ENCODE data around the gene ITGA5. TPM values are rescaled to one million over a fixed set of nuclear protein-coding genes. Genes with fewer than 3 reads are reported as not detected.

ITGA5 gene
- total RNA-seq, 2 donors from 2014 or later = 44.2 to 99.4 TPM

GRCh38 chr12:54439521-54440255 is 20.6 kb upstream of the ITGA5 start:
- Histone ChIP-seq H3K36me3 (no peaks in the 10 kb centered on the region), H3K9me3 (no peaks in the 10 kb centered on the region), H3K27me3 (replicated peaks; ENCODE audit: insufficient read depth) (no peaks in the 10 kb centered on the region), H3K4me3 (no peak overlapping the region), H3K27ac (peak overlapping the region; percentile 5 to 6), H3K4me1 (replicated peaks) (peaks cover 6% of the 10 kb centered on the region)
- intact Hi-C loops (cut with DNase I) = loop anchor here (2.0 kb wide), 1 partner anchor 39 kb away; no protein-coding TSS in a partner anchor
- 49% methylated on average over 10 of the region's 10 CpGs for WGBS
- DNase-seq (ENCODE audit: low spot score) = no peak
- TF ChIP-seq POLR2AphosphoS5 (IDR thresholded peaks at IDR 0.05) (peak; percentile 61), CTCF (IDR thresholded peaks at IDR 0.05) (peak in 3 of 4 experiments; percentile 74 to 93 (median 84)), POLR2A (IDR thresholded peaks at IDR 0.05) (no peak)

GRCh38 chr12:54439096-54439495 is 20.0 kb upstream of the ITGA5 start:
- H3K4me1 ChIP-seq (replicated peaks) = peaks cover 6% of the 10 kb centered on the region
- TF ChIP-seq POLR2AphosphoS5 (IDR thresholded peaks at IDR 0.05) (no peak), CTCF (IDR thresholded peaks at IDR 0.05) (no peak), POLR2A (IDR thresholded peaks at IDR 0.05) (no peak)
- no peaks in the 10 kb centered on the region for H3K27me3 ChIP-seq (replicated peaks; ENCODE audit: insufficient read depth)
- DNase-seq (ENCODE audit: low spot score) = no peak
- H3K4me3 ChIP-seq = no peak overlapping the region
- intact Hi-C loops (cut with DNase I) = loop anchor here (2.0 kb wide), 1 partner anchor 38 kb away; no protein-coding TSS in a partner anchor
- peak overlapping the region; percentile 5 to 6 for H3K27ac ChIP-seq
- H3K9me3 ChIP-seq = no peaks in the 10 kb centered on the region
- no peaks in the 10 kb centered on the region for H3K36me3 ChIP-seq
- 81% methylated on average over 1 of the region's 1 CpG for WGBS

GRCh38 chr12:54438517-54438916 is 19.5 kb upstream of the ITGA5 start:
- intact Hi-C loops (cut with DNase I) = loop anchor here (2.0 kb wide), 1 partner anchor 38 kb away; no protein-coding TSS in a partner anchor
- Histone ChIP-seq H3K4me3 (no peak overlapping the region), H3K9me3 (no peaks in the 10 kb centered on the region), H3K27ac (no peak overlapping the region), H3K36me3 (no peaks in the 10 kb centered on the region), H3K27me3 (replicated peaks; ENCODE audit: insufficient read depth) (no peaks in the 10 kb centered on the region), H3K4me1 (replicated peaks) (peaks cover 6% of the 10 kb centered on the region)
- no peak for DNase-seq (ENCODE audit: low spot score)
- TF ChIP-seq POLR2AphosphoS5 (IDR thresholded peaks at IDR 0.05) = no peak
- TF ChIP-seq CTCF (IDR thresholded peaks at IDR 0.05) = no peak
- TF ChIP-seq POLR2A (IDR thresholded peaks at IDR 0.05) = no peak
- WGBS = 78% methylated on average over 1 of the region's 1 CpG

GRCh38 chr12:54437697-54438096 is 18.6 kb upstream of the ITGA5 start:
- WGBS = 97% methylated on average over 3 of the region's 3 CpGs
- Histone ChIP-seq H3K27ac (no peak overlapping the region), H3K4me1 (replicated peaks) (peaks cover 5% of the 10 kb centered on the region), H3K4me3 (no peak overlapping the region), H3K9me3 (no peaks in the 10 kb centered on the region), H3K27me3 (replicated peaks; ENCODE audit: insufficient read depth) (no peaks in the 10 kb centered on the region), H3K36me3 (no peaks in the 10 kb centered on the region)
- TF ChIP-seq CTCF (IDR thresholded peaks at IDR 0.05) (no peak), POLR2AphosphoS5 (IDR thresholded peaks at IDR 0.05) (no peak), POLR2A (IDR thresholded peaks at IDR 0.05) (no peak)
- intact Hi-C loops (cut with DNase I) = loop anchor here (2.0 kb wide), 1 partner anchor 37 kb away; no protein-coding TSS in a partner anchor
- DNase-seq (ENCODE audit: low spot score) = no peak

- Histone ChIP-seq H3K9me3 (no peaks in the 10 kb centered on the region), H3K27ac (no peak overlapping the region), H3K4me1 (replicated peaks) (peaks cover under 1% of the 10 kb centered on the region), H3K4me3 (no peak overlapping the region), H3K27me3 (replicated peaks; ENCODE audit: insufficient read depth) (no peaks in the 10 kb centered on the region), H3K36me3 (no peaks in the 10 kb centered on the region)
- DNase-seq (ENCODE audit: low spot score) = no peak
- no peak for TF ChIP-seq POLR2AphosphoS5 (IDR thresholded peaks at IDR 0.05)
- no peak for TF ChIP-seq POLR2A (IDR thresholded peaks at IDR 0.05)
- no peak for TF ChIP-seq CTCF (IDR thresholded peaks at IDR 0.05)
- intact Hi-C loops (cut with DNase I) = no loop called here
Measured at GRCh38 chr12:54437243-54437642, 18.2 kb upstream of the ITGA5 start.

Data from prostate gland (tissue), 2 donors.